Spleen (tissue), 11 donors: ENCODE measurements around the gene FBLN1. TPM values are rescaled to one million over a fixed set of nuclear protein-coding genes. Genes with fewer than 3 reads are reported as not detected.

Experiments used
- DNase-seq: peaks from one replicate; pipeline ENCODE4 v3.0.0-alpha.2; 2020
- H3K27ac ChIP-seq, 8 donors: fragments of 200-600 bp; sonication (generic) in 7 of 8; 1 replicate in 4 of 8; 2 replicates in 4 of 8; pipeline versions ENCODE4 v1.5.0 to v1.8.0; 2016 to 2021; ENCODE audit warnings: inconsistent platforms in 4 of 8, mild to moderate bottlenecking in 4 of 8, moderate library complexity in 1 of 8
- H3K27me3 ChIP-seq, 7 donors: fragments of 200-600 bp; sonication (generic) in 6 of 7; replicated peaks in 1 of 7; 1 replicate in 4 of 7; 2 replicates in 3 of 7; pipeline versions ENCODE4 v1.5.0 to v1.8.0; 2016 to 2021; ENCODE audit warnings: inconsistent platforms in 3 of 7, mild to moderate bottlenecking in 1 of 7
- H3K36me3 ChIP-seq, 6 donors: fragments of 200-600 bp; sonication (generic) in 5 of 6; 1 replicate in 4 of 6; 2 replicates in 2 of 6; pipeline versions ENCODE4 v1.5.0 to v1.8.0; 2016 to 2021; ENCODE audit warnings: inconsistent platforms in 2 of 6
- H3K4me1 ChIP-seq, 6 donors: fragments of 200-600 bp; sonication (generic) in 5 of 6; 1 replicate in 3 of 6; 2 replicates in 3 of 6; pipeline versions ENCODE4 v1.5.0 to v1.8.0; 2016 to 2021; ENCODE audit warnings: inconsistent platforms in 3 of 6
- H3K4me3 ChIP-seq, 8 donors: fragments of 200-600 bp; sonication (generic) in 7 of 8; 1 replicate in 4 of 8; 2 replicates in 4 of 8; pipeline versions ENCODE4 v1.5.0 to v1.8.0; 2016 to 2021; ENCODE audit warnings: inconsistent platforms in 4 of 8, mild to moderate bottlenecking in 4 of 8, moderate library complexity in 2 of 8
- H3K9me3 ChIP-seq, 8 donors: fragments of 200-600 bp; sonication (generic) in 7 of 8; 1 replicate in 4 of 8; 2 replicates in 4 of 8; pipeline versions ENCODE4 v1.5.0 to v1.8.0; 2016 to 2021; ENCODE audit warnings: inconsistent platforms in 4 of 8
- POLR2A ChIP-seq, 3 donors: fragments of 450-650 bp; IDR thresholded peaks; one replicate each; pipeline ENCODE4 v1.5.1; 2017; ENCODE audit warnings: antibody characterized with exemption in 3 of 3, mild to moderate bottlenecking in 1 of 3
- POLR2AphosphoS5 ChIP-seq, 3 donors: sonication (generic); formaldehyde crosslinking; IDR thresholded peaks; one replicate each; pipeline ENCODE4 v1.5.1; 2017; ENCODE audit warnings: antibody characterized with exemption in 3 of 3
- WGBS, 5 donors: extraction: QIAGEN DNeasy Blood & Tissue Kit in 3 of 5; methylation state at CpG; one replicate each; pipeline versions ENCODE4 v1.1.5 to v1.1.7; 2013 to 2018; 5-methylcytosine and 5-hydroxymethylcytosine counted together
- intact Hi-C: fragments of 100-400 bp; cut with DNase I; formaldehyde crosslinking; loops from one replicate; pipeline ENCODE4 v1.15.0; 2023; ENCODE audit warnings: low total_unique reads
- polyA plus RNA-seq, 3 donors: library from polyadenylated mRNA; stranded (reverse); fragments of 200-250 nt; gene quantifications; one replicate each; pipeline ENCODE4 v1.2.1, GENCODE V29; 2013
- total RNA-seq, 7 donors: library from RNA; depleted of rRNA in 3 of 7; stranded (reverse); fragments of >200 nt in 3 of 7; fragmentation: NEBNext Ultra II Directional in 4 of 7; extraction: Animal tissue kit (Norgen Biotek cat#: 25700) in 4 of 7; gene quantifications; one replicate each; pipeline versions ENCODE4 v1.1.0 to v1.2.1, GENCODE V29; 2016 to 2021
- TF ChIP-seq, protein P1 (sequence below), 11 experiments: fragments of 200-600 bp in 7 of 11; fragments of 450-650 bp in 4 of 11; sonication (generic) in 4 of 11; IDR thresholded peaks in 8 of 11; conservative IDR thresholded peaks in 3 of 11; 1 replicate in 7 of 11; 2 replicates in 4 of 11; pipeline versions ENCODE4 v1.4.0 to v1.8.0; 2016 to 2021; ENCODE audit warnings: antibody characterized with exemption in 11 of 11, inconsistent platforms in 4 of 11, mild to moderate bottlenecking in 1 of 11
- donor health status: healthy with polysubstance abuse.
- donor health status: DM: no; HTN: no; CAD: no; lungs with moderate emphysema.
- donor health status: DM: no; HTN: no; CAD: no.
- donor health status: Bipolar disorder and iron deficiency.
- donor health status: healthy.
- donor health status: DM: no; HTN: no; CAD: no.
- donor health status: DM: yes; HTN: yes; CAD: no.

FBLN1 gene
- total and polyA plus RNA-seq, 10 donors = 1.9 to 20.3 (median 11.0) TPM

DNA sequence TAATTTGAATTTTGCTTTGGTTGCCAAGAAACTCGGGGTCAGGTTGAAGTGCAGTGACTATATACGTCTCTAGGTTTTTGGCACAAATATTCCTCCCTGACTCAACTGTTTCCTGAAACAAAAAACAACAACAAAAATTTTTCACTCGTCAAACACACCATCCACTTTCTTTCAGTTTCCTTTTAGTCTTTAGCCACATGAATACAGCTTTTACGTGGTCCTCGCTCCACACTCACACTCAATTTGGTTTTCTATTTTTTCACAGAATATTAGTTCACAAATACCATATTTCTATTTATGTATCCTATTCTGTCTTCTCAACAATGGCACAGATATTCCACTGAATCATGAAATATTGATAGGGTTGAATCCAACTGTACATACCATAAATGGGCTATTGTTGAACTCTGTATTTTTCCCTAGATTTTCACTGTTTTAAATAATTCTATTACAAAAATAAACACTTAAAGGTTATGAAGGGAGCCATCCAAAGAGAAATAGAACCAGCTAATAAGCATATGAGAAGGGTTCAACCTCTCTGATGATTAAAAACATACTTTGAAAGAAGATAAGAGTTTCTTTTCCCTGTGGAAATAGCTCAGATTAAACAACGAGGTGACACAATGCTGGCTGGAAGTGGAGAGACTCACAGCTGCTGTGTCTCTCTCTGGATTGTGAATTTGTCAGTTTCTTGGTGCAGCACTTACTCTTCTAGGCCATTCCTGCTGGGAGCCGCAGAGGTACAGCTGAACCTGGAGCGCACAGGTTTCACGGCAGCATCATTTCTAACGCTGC is 5.1 kb upstream of the FBLN1 start:
- Histone ChIP-seq H3K9me3 (no peaks in the 10 kb centered on the region), H3K4me1 (peaks cover 0 to 11% (median 4%) of the 10 kb centered on the region in 6 donors), H3K4me3 (no peak overlapping the region), H3K27me3 (peaks cover 0 to 62% (median 12%) of the 10 kb centered on the region in 7 donors), H3K27ac (peak overlapping the region in 1 of 8 donors; percentile 8), H3K36me3 (no peaks in the 10 kb centered on the region)
- 65 to 71% (median 68%) methylated on average over 10 of the region's 10 CpGs for WGBS, 5 donors
- TF ChIP-seq POLR2AphosphoS5 (IDR thresholded peaks at IDR 0.05) = no peak
- TF ChIP-seq, protein P1, sequence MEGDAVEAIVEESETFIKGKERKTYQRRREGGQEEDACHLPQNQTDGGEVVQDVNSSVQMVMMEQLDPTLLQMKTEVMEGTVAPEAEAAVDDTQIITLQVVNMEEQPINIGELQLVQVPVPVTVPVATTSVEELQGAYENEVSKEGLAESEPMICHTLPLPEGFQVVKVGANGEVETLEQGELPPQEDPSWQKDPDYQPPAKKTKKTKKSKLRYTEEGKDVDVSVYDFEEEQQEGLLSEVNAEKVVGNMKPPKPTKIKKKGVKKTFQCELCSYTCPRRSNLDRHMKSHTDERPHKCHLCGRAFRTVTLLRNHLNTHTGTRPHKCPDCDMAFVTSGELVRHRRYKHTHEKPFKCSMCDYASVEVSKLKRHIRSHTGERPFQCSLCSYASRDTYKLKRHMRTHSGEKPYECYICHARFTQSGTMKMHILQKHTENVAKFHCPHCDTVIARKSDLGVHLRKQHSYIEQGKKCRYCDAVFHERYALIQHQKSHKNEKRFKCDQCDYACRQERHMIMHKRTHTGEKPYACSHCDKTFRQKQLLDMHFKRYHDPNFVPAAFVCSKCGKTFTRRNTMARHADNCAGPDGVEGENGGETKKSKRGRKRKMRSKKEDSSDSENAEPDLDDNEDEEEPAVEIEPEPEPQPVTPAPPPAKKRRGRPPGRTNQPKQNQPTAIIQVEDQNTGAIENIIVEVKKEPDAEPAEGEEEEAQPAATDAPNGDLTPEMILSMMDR (IDR thresholded peaks at IDR 0.05 in 8 of 11, conservative IDR thresholded peaks at IDR 0.05 in 3 of 11) = no peak
- no peak for DNase-seq
- intact Hi-C loops = no loop called here

DNA sequence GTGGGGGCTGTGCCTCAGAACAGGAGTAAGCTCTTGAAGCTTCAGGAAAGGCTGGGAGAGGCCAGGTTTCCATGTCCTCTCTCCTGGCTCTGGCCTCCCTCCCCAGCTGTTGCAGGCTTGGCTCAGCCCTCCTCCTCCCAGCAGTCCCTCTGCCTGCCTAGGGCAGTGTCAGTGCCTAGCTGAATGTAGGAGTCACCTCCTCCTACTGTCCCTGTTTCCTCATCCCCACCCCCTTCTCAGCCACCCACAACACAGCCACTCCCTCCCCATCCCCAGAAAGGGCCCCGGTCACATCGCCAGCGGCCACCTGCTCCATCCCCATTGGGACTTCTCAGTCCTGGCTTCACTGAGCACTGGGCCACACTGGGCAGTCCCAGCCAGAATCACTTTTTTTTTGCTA is 2.9 kb upstream of the FBLN1 start:
- intact Hi-C loops = no loop called here
- WGBS, 5 donors = 80 to 91% (median 84%) methylated on average over 3 of the region's 3 CpGs
- DNase-seq = no peak

GRCh38 chr22:45503050-45503815 is 550 bp downstream of the FBLN1 start:
- Histone ChIP-seq H3K27ac (no peak overlapping the region), H3K9me3 (no peaks in the 10 kb centered on the region), H3K27me3 (peaks cover 0 to 87% (median 30%) of the 10 kb centered on the region in 7 donors), H3K36me3 (no peaks in the 10 kb centered on the region), H3K4me1 (peaks cover 0 to 31% (median 15%) of the 10 kb centered on the region in 6 donors), H3K4me3 (peak overlapping the region in 6 of 8 donors; percentile 17 to 64 (median 32))
- WGBS, 5 donors = 25 to 44% (median 32%) methylated on average over 21 to 53 of the region's 53 CpGs
- intact Hi-C loops = no loop called here
- TF ChIP-seq, protein P1 (IDR thresholded peaks at IDR 0.05 in 8 of 11, conservative IDR thresholded peaks at IDR 0.05 in 3 of 11) = no peak
- DNase-seq = no peak

More for the DNA sequence above, 2.9 kb upstream of the FBLN1 start:
- TF ChIP-seq POLR2A (IDR thresholded peaks at IDR 0.05) (no peak), POLR2AphosphoS5 (IDR thresholded peaks at IDR 0.05) (peak in 1 of 3 donors; percentile 51)
- Histone ChIP-seq H3K9me3 (no peaks in the 10 kb centered on the region), H3K4me3 (no peak overlapping the region), H3K4me1 (peaks cover 0 to 27% (median 15%) of the 10 kb centered on the region in 6 donors), H3K27me3 (peaks cover 0 to 77% (median 30%) of the 10 kb centered on the region in 7 donors), H3K27ac (no peak overlapping the region), H3K36me3 (no peaks in the 10 kb centered on the region)

DNA sequence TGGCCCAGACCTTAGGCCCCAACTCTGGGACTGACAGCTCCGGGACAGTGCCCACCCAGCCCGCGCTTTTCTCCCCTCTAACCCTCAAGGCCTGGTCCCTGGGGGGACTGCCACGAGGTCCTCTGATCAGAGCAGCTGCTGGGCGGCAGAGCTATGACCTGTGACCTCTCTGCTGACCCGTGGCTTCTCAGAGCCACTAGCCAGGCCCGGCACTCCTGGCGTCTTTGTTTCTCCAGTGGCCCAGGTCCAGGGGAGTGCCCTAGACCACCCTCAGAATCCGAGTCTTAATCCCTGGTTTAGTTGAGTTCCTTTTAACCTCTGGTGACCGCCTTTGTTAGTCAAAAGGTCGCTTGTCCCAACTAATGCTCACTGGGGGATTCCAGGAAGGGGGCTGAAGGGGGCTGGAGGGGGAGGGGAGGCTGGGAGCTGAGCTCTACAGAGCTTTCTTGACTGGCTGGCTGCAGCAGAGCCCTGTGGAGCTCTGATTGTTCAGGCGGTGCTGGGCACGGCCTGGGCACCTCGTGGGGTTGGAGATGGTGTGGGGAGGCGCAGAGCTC is 1.2 kb downstream of the FBLN1 start:
- 57 to 71% (median 65%) methylated on average over 12 to 15 of the region's 15 CpGs for WGBS, 5 donors

More for the DNA sequence above, 1.2 kb downstream of the FBLN1 start:
- H3K27ac ChIP-seq = no peak overlapping the region
- TF ChIP-seq POLR2A (IDR thresholded peaks at IDR 0.05) (no peak), POLR2AphosphoS5 (IDR thresholded peaks at IDR 0.05) (no peak)
- TF ChIP-seq, protein P1 (IDR thresholded peaks at IDR 0.05 in 8 of 11, conservative IDR thresholded peaks at IDR 0.05 in 3 of 11) = no peak
- H3K9me3 ChIP-seq = no peaks in the 10 kb centered on the region
- intact Hi-C loops = no loop called here
- peak overlapping the region in 3 of 8 donors; percentile 33 to 64 (median 38) for H3K4me3 ChIP-seq
- DNase-seq = no peak
- H3K27me3 ChIP-seq = peaks cover 0 to 93% (median 30%) of the 10 kb centered on the region in 7 donors
- peaks cover 0 to 31% (median 15%) of the 10 kb centered on the region in 6 donors for H3K4me1 ChIP-seq
- H3K36me3 ChIP-seq = no peaks in the 10 kb centered on the region
